ENCODE measurements around the gene KRT16.
"Not testable (repeated sequence)": the region's sequence is repeated elsewhere in the genome, so short reads cannot be mapped to it uniquely, and the experiment has no call there.

The KRT16 gene

DNA sequence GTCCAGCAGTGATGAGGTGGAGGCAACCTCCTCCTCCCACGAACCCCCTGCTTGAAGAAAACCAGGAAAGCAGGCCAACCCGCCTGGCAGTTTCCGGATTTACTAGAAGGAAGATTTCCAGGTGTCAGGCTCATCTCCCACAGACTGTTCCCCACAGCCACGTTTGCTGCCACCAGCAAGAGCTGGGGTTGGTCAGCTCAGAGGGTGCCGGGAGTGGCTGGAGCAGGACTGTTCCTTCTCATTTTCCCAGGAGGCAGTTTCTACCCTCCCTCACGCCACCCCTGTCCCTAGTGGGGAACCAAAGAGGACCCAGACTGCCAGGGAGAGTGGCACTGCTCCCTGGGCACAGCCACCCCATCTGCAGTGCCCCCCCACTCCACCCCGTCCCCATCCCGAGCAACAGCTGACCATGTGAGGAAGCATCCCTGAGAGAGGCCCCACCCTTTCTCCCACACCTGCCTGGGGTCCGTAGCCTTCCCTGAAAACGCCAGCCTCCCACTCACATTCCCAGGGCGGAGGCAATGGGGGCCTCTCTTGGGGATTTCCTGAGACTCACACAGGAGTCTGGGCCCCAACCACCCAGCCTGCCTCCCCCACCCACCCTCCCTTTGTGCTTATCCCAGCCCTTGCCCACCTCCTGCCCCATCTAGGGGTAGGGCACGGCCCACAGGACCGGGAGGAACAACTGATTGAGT, 5.9 kb upstream of the KRT16 start:
- no peaks in the 10 kb centered on the region for H3K4me1 ChIP-seq (ENCODE audit: control insufficient read depth, low read length)
- no peak overlapping the region for H3K4me2 ChIP-seq (ENCODE audit: low read length)
- H3K79me2 ChIP-seq (ENCODE audit: control insufficient read depth, low read length), result no peaks in the 10 kb centered on the region
- H3K9me3 ChIP-seq (ENCODE audit: control insufficient read depth, insufficient read depth, low read length), result no peaks in the 10 kb centered on the region
- H3F3A ChIP-seq (ENCODE audit: control insufficient read depth, insufficient read depth), result no peaks in the 10 kb centered on the region
- H3K27ac ChIP-seq (ENCODE audit: low read depth, low read length), result no peak overlapping the region
- no peak overlapping the region for H3K4me3 ChIP-seq (ENCODE audit: low read length)
- TF ChIP-seq, protein P1, sequence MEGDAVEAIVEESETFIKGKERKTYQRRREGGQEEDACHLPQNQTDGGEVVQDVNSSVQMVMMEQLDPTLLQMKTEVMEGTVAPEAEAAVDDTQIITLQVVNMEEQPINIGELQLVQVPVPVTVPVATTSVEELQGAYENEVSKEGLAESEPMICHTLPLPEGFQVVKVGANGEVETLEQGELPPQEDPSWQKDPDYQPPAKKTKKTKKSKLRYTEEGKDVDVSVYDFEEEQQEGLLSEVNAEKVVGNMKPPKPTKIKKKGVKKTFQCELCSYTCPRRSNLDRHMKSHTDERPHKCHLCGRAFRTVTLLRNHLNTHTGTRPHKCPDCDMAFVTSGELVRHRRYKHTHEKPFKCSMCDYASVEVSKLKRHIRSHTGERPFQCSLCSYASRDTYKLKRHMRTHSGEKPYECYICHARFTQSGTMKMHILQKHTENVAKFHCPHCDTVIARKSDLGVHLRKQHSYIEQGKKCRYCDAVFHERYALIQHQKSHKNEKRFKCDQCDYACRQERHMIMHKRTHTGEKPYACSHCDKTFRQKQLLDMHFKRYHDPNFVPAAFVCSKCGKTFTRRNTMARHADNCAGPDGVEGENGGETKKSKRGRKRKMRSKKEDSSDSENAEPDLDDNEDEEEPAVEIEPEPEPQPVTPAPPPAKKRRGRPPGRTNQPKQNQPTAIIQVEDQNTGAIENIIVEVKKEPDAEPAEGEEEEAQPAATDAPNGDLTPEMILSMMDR (IDR thresholded peaks at IDR 0.05; ENCODE audit: low read depth, low read length, poor library complexity, severe bottlenecking), result no peak
- TF ChIP-seq EZH2phosphoT487 (IDR thresholded peaks at IDR 0.05; ENCODE audit: borderline replicate concordance, low read length), result no peak
- no peaks in the 10 kb centered on the region for H3K9me2 ChIP-seq (replicated peaks; ENCODE audit: control insufficient read depth, low read length)
- H3K36me3 ChIP-seq (ENCODE audit: control insufficient read depth, low read length), result no peaks in the 10 kb centered on the region
- no peaks in the 10 kb centered on the region for H3K27me3 ChIP-seq (ENCODE audit: control insufficient read depth, low read length)
- H4K20me1 ChIP-seq (ENCODE audit: control insufficient read depth, insufficient read depth, low read depth, low read length), result no peaks in the 10 kb centered on the region

DNA sequence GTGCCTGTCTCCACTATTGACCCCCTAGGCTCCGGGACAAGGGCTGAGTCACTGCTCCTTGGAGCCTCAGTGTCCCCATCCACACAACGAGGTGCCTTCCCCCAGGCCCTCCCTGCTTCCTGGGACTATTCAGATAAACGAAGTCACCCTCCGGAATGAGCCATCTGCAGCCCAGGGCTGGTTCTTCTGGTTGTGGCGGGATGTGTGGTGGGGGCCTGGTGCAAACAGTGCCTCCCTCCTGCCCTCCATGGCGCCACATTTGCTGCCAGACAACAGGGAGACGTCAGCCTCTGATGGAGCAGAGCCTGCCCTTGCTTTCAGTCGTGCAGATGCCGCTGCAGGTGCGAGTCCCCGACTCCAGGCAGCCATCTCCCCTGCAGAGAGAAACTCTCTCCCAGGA, 5.1 kb upstream of the KRT16 start:
- TF ChIP-seq, protein P1 (IDR thresholded peaks at IDR 0.05; ENCODE audit: low read depth, low read length, poor library complexity, severe bottlenecking), result no peak
- H3K36me3 ChIP-seq (ENCODE audit: control insufficient read depth, low read length), result no peaks in the 10 kb centered on the region
- no peak overlapping the region for H3K4me2 ChIP-seq (ENCODE audit: low read length)
- H4K20me1 ChIP-seq (ENCODE audit: control insufficient read depth, insufficient read depth, low read depth, low read length), result no peaks in the 10 kb centered on the region
- no peaks in the 10 kb centered on the region for H3K79me2 ChIP-seq (ENCODE audit: control insufficient read depth, low read length)
- no peak overlapping the region for H3K4me3 ChIP-seq (ENCODE audit: low read length)
- no peaks in the 10 kb centered on the region for H3F3A ChIP-seq (ENCODE audit: control insufficient read depth, insufficient read depth)
- no peak overlapping the region for H3K27ac ChIP-seq (ENCODE audit: low read depth, low read length)
- no peaks in the 10 kb centered on the region for H3K9me3 ChIP-seq (ENCODE audit: control insufficient read depth, insufficient read depth, low read length)
- no peaks in the 10 kb centered on the region for H3K4me1 ChIP-seq (ENCODE audit: control insufficient read depth, low read length)
- no peaks in the 10 kb centered on the region for H3K9me2 ChIP-seq (replicated peaks; ENCODE audit: control insufficient read depth, low read length)
- no peaks in the 10 kb centered on the region for H3K27me3 ChIP-seq (ENCODE audit: control insufficient read depth, low read length)

DNA sequence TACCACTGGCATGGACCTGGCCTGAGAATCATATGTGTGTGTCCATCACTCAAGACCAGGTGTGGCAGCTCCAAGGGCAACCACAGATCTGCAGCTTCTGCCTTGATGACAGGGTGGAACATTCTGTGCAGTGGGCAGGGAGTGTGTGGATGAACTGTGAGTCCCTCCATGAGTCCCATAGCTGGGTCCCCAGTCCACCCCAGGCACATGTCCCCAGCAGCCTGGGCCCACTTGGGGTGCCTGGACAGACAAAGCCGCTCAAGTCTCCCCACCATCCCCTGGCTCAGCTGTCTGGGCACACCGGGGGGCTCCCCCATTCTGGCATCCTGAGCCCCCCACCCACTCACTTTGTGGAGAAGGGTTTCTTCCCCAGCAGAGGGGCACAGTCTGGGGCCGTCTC, 4.6 kb upstream of the KRT16 start:
- Histone ChIP-seq H3K4me3 (ENCODE audit: low read length) (no peak overlapping the region), H3K36me3 (ENCODE audit: control insufficient read depth, low read length) (no peaks in the 10 kb centered on the region), H3K27ac (ENCODE audit: low read depth, low read length) (no peak overlapping the region), H3K9me3 (ENCODE audit: control insufficient read depth, insufficient read depth, low read length) (no peaks in the 10 kb centered on the region), H3K79me2 (ENCODE audit: control insufficient read depth, low read length) (no peaks in the 10 kb centered on the region), H4K20me1 (ENCODE audit: control insufficient read depth, insufficient read depth, low read depth, low read length) (no peaks in the 10 kb centered on the region), H3K27me3 (ENCODE audit: control insufficient read depth, low read length) (no peaks in the 10 kb centered on the region), H3K9me2 (replicated peaks; ENCODE audit: control insufficient read depth, low read length) (no peaks in the 10 kb centered on the region), H3F3A (ENCODE audit: control insufficient read depth, insufficient read depth) (no peaks in the 10 kb centered on the region), H3K4me1 (ENCODE audit: control insufficient read depth, low read length) (no peaks in the 10 kb centered on the region), H3K4me2 (ENCODE audit: low read length) (no peak overlapping the region)
- TF ChIP-seq, protein P1 (IDR thresholded peaks at IDR 0.05; ENCODE audit: low read depth, low read length, poor library complexity, severe bottlenecking), result no peak
- no peak for TF ChIP-seq EZH2phosphoT487 (IDR thresholded peaks at IDR 0.05; ENCODE audit: borderline replicate concordance, low read length)

DNA sequence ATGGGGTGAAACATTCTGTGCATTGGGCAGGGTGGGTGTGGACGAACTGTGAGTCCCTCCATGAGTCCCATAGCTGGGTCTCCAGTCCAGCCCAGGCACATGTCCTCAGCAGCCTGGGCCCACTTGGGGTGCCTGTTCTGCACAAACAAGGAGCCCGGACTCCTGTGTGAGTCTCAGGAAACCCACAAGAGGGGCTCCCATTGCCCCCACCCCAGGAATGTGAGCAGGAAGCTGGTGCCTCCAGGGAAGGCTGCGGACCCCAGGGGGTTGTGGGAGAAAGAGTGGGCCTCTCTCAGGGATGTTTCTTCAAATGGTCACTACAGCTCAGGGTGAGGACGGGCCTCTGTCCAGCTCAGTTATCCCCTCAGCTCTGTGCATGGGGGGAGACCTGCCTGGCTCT, 3.9 kb upstream of the KRT16 start:
- H3K27ac ChIP-seq (ENCODE audit: low read depth, low read length); H3K4me1 ChIP-seq (ENCODE audit: control insufficient read depth, low read length); H3K27me3 ChIP-seq (ENCODE audit: control insufficient read depth, low read length); H4K20me1 ChIP-seq (ENCODE audit: control insufficient read depth, insufficient read depth, low read depth, low read length); H3K4me2 ChIP-seq (ENCODE audit: low read length); H3K9me2 ChIP-seq (replicated peaks; ENCODE audit: control insufficient read depth, low read length); H3K79me2 ChIP-seq (ENCODE audit: control insufficient read depth, low read length); H3K9me3 ChIP-seq (ENCODE audit: control insufficient read depth, insufficient read depth, low read length); H3F3A ChIP-seq (ENCODE audit: control insufficient read depth, insufficient read depth); H3K36me3 ChIP-seq (ENCODE audit: control insufficient read depth, low read length); H3K4me3 ChIP-seq (ENCODE audit: low read length): not testable (repeated sequence)

All from DOHH2 (cell line).